PFSK-1 (cell line): ENCODE data around the gene OR6B1. TPM values are rescaled to one million over a fixed set of nuclear protein-coding genes. Genes with fewer than 3 reads are reported as not detected.

Source experiments
- FOXP2 ChIP-seq: optimal IDR thresholded peaks from 2 replicates; pipeline ENCODE3; 2011; ENCODE audit warnings: borderline replicate concordance, control low read depth, inconsistent platforms; ENCODE audit not compliant: insufficient read depth; ENCODE audit errors: extremely low read length, extremely low read depth
- POLR2AphosphoS5 ChIP-seq: IDR thresholded peaks from 2 replicates; pipeline ENCODE4 v1.6.1; 2012; ENCODE audit warnings: low read depth, mild to moderate bottlenecking, control low read depth, low read length, moderate library complexity
- REST ChIP-seq, 2 experiments: IDR thresholded peaks; 2 replicates each; pipeline versions ENCODE4 v1.6.1 to v1.8.0; 2011 to 2012; ENCODE audit warnings: low read depth in 2 of 2, low read length in 2 of 2, control low read depth in 1 of 2, inconsistent platforms in 1 of 2, mild to moderate bottlenecking in 1 of 2, moderate library complexity in 1 of 2; ENCODE audit not compliant: insufficient read depth in 1 of 2
- SIN3A ChIP-seq: IDR thresholded peaks from 2 replicates; pipeline ENCODE4 v1.6.1; 2012; ENCODE audit warnings: mild to moderate bottlenecking, low read length, moderate library complexity, borderline replicate concordance; ENCODE audit not compliant: insufficient read depth
- TAF1 ChIP-seq: IDR thresholded peaks from 2 replicates; pipeline ENCODE4 v1.6.1; 2012; ENCODE audit warnings: low read length, control low read depth, borderline replicate concordance; ENCODE audit not compliant: insufficient read depth
- polyA plus RNA-seq: library from polyadenylated mRNA; unstranded; fragments of >200 nt; gene quantifications from one replicate; pipeline ENCODE4 v1.2.1, GENCODE V29; 2012; ENCODE audit warnings: low read depth, missing spikeins; ENCODE audit not compliant: insufficient read length

OR6B1 gene
- polyA plus RNA-seq, result not detected

- TF ChIP-seq FOXP2, result no peak
These were observed at the start of gene OR6B1 for GRCh38 chr7:144000020-144000419. TSS of gene OR6B1 (plus strand) at chr7:144000320. CDS start at chr7:144003997, 3,677 bp downstream.

- TF ChIP-seq POLR2AphosphoS5, result no peak
- no peak for TF ChIP-seq TAF1
These were observed 46.7 kb upstream of the OR6B1 start for GRCh38 chr7:143953421-143953820.

GRCh38 chr7:143954135-143954534 lies 46.0 kb upstream of the OR6B1 start:
- TF ChIP-seq FOXP2, result no peak
- TF ChIP-seq SIN3A, result no peak
- no peak for TF ChIP-seq REST (IDR thresholded peaks at IDR 0.05; ENCODE audit: insufficient read depth in 1 of 2, low read depth in 2 of 2, low read length in 2 of 2)
- no peak for TF ChIP-seq TAF1
- no peak for TF ChIP-seq POLR2AphosphoS5

- TF ChIP-seq REST (IDR thresholded peaks at IDR 0.05; ENCODE audit: insufficient read depth in 1 of 2, low read depth in 2 of 2, low read length in 2 of 2), result no peak
- no peak for TF ChIP-seq SIN3A
- TF ChIP-seq POLR2AphosphoS5, result no peak
- TF ChIP-seq TAF1, result no peak
- TF ChIP-seq FOXP2, result no peak
These were observed 45.6 kb upstream of the OR6B1 start, which contains the start of gene OR2F1 for GRCh38 chr7:143954544-143954943. TSS of gene OR2F1 (plus strand) at chr7:143954844. CDS start at chr7:143959971, 5,127 bp downstream.

- TF ChIP-seq POLR2AphosphoS5, result no peak
- TF ChIP-seq SIN3A, result no peak
- no peak for TF ChIP-seq TAF1
- no peak for TF ChIP-seq REST (IDR thresholded peaks at IDR 0.05; ENCODE audit: insufficient read depth in 1 of 2, low read depth in 2 of 2, low read length in 2 of 2)
- no peak for TF ChIP-seq FOXP2
These were observed 41.3 kb upstream of the OR6B1 start for GRCh38 chr7:143958781-143959180.

GRCh38 chr7:143960813-143961610 lies 39.1 kb upstream of the OR6B1 start:
- TF ChIP-seq POLR2AphosphoS5 (no peak), TAF1 (no peak), FOXP2 (no peak), REST (IDR thresholded peaks at IDR 0.05; ENCODE audit: insufficient read depth in 1 of 2, low read depth in 2 of 2, low read length in 2 of 2) (no peak), SIN3A (no peak)
